ENCODE results near the gene SNX11. TPM values are rescaled to one million over a fixed set of nuclear protein-coding genes. Genes with fewer than 3 reads are reported as not detected.

SNX11 gene
- total and polyA plus RNA-seq, 2 of the 8 experiments (the other 6 are each of a cell fraction or from before 2014, with no cell fraction given) = 21.1 to 21.4 TPM

DNA sequence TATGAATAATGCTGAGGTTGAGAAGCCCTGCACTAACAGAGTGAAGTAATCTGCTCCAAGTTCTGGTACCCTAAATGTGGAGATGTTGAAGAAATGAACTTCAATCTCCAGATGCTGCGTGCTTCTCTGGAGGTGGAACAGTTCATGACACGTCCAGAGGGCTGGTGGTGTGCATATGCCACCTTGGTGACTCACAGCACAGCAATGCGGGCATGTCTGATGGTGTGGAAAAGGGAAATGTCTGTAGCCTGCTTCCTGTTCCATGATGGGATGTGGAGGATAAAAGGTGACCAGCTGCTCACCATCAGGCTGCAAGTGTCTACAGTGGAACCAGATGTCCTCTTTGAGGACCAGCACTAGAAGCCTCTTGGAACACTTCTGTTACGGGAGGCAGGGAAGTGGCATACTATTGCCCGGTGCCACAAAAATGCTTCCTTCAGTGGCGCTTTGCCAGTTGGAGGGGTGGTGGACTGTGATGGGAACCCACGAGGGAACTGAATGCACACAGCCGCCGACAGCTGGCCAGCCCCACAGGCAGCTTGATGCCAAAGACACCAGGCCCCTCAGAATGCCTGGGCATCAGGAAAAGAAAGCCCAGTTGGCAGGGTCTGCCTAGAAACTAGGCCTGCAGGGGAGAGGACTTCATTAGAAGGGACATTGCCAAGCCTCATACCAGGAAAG is 19.9 kb downstream of the SNX11 start:
- Histone ChIP-seq H3K23ac (ENCODE audit: insufficient read length) (no peak overlapping the region), H3K4ac (replicated peaks; ENCODE audit: insufficient read length, low read depth, low read length) (no peak overlapping the region), H2BK5ac (ENCODE audit: low read depth, low read length) (no peak overlapping the region), H2AK5ac (ENCODE audit: low read depth, low read length) (no peak overlapping the region), H3K4me2 (ENCODE audit: insufficient read depth in 1 of 2, low read depth in 2 of 2, low read length in 2 of 2) (no peak overlapping the region), H2BK120ac (replicated peaks; ENCODE audit: low read depth, low read length) (no peak overlapping the region), H3K4me1 (replicated peaks in 1 of 4; ENCODE audit: control insufficient read depth in 3 of 4, insufficient read depth in 4 of 4, low read length in 3 of 4) (no peaks in the 10 kb centered on the region), H2BK20ac (ENCODE audit: low read length) (no peak overlapping the region), H3K36me3 (ENCODE audit: control insufficient read depth in 2 of 4, insufficient read depth in 4 of 4, low read length in 3 of 4) (peaks cover 0 to under 1% (median under 1%) of the 10 kb centered on the region in 4 experiments; a peak in 2 of 8 replicates), H4K91ac (replicated peaks; ENCODE audit: insufficient read length, low read length) (no peak overlapping the region), H3K9ac (replicated peaks in 1 of 4; ENCODE audit: extremely low read depth in 1 of 4, low read depth in 3 of 4, low read length in 3 of 4) (no peak overlapping the region), H3K27ac (ENCODE audit: low read depth, low read length) (no peak overlapping the region), H3K9me3 (ENCODE audit: insufficient read depth in 2 of 2, low read depth in 1 of 2, low read length in 1 of 2) (no peaks in the 10 kb centered on the region), H4K8ac (ENCODE audit: extremely low read depth, insufficient read depth, low read length) (no peak overlapping the region), H3K56ac (replicated peaks; ENCODE audit: insufficient read length, low read depth, low read length) (no peak overlapping the region), H3K23me2 (ENCODE audit: low read depth, low read length) (no peaks in the 10 kb centered on the region), H2AFZ (ENCODE audit: low read length) (no peak overlapping the region), H3K4me3 (ENCODE audit: extremely low read depth in 1 of 4, insufficient read depth in 2 of 4, low read depth in 3 of 4, low read length in 4 of 4) (no peak overlapping the region), H3K79me1 (ENCODE audit: low read depth, low read length) (no peaks in the 10 kb centered on the region), H3K14ac (ENCODE audit: insufficient read length) (no peak overlapping the region), H4K5ac (ENCODE audit: insufficient read length, low read depth, low read length) (no peak overlapping the region), H2BK15ac (ENCODE audit: low read length) (no peak overlapping the region), H3K18ac (ENCODE audit: extremely low read depth, low read length) (no peak overlapping the region), H2BK12ac (ENCODE audit: low read depth, low read length) (no peak overlapping the region), H3K79me2 (ENCODE audit: control insufficient read depth in 1 of 2, insufficient read depth in 2 of 2, low read length in 2 of 2) (no peaks in the 10 kb centered on the region), H4K20me1 (replicated peaks in 1 of 2; ENCODE audit: control insufficient read depth in 1 of 2, insufficient read depth in 2 of 2, low read length in 2 of 2) (no peaks in the 10 kb centered on the region), H3K27me3 (replicated peaks in 1 of 4; ENCODE audit: control insufficient read depth in 3 of 4, extremely low read depth in 1 of 4, insufficient read depth in 3 of 4, low read length in 3 of 4) (no peaks in the 10 kb centered on the region)
- POLR2A ChIA-PET (ENCODE audit: partially characterized antibody) = interaction anchor here (0.6 to 2.2 kb wide), 2 partner anchors 67 to 73 kb away, joined by 3 to 9 read pairs; no protein-coding TSS in a partner anchor
- DNase-seq (ENCODE audit: low read depth in 1 of 2, low spot score in 2 of 2) (no peak), FAIRE-seq (no peak)
- CTCF ChIA-PET (ENCODE audit: partially characterized antibody) = interaction anchor here (6.5 kb wide), 1 partner anchor 47 kb away, joined by 53 read pairs; no protein-coding TSS in a partner anchor
- WGBS, 2 experiments (ENCODE audit: extremely low coverage in 1 of 2, insufficient coverage in 1 of 2, insufficient read length in 1 of 2, insufficient replicate concordance in 2 of 2, low coverage in 1 of 2, low lambda C conversion rate in 2 of 2, missing lambda C conversion rate in 1 of 2) = 95% methylated on average over 9 of the region's 9 CpGs; no CpG with 5 or more reads in 1 of the 2 experiments
- TF ChIP-seq, protein P1, sequence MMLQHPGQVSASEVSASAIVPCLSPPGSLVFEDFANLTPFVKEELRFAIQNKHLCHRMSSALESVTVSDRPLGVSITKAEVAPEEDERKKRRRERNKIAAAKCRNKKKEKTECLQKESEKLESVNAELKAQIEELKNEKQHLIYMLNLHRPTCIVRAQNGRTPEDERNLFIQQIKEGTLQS (IDR thresholded peaks at IDR 0.05; ENCODE audit: insufficient read depth, low read depth, low read length) = no peak
- TF ChIP-seq SUZ12 (IDR thresholded peaks at IDR 0.05; ENCODE audit: low read length) (no peak), NRF1 (IDR thresholded peaks at IDR 0.05; ENCODE audit: low read depth, low read length) (no peak), RFX5 (IDR thresholded peaks at IDR 0.05; ENCODE audit: borderline replicate concordance, low read depth, low read length) (no peak), CBX8 (IDR thresholded peaks at IDR 0.05; ENCODE audit: borderline replicate concordance, low read depth, low read length) (no peak), CBX5 (IDR thresholded peaks at IDR 0.05; ENCODE audit: low read depth, low read length) (no peak), EP300 (IDR thresholded peaks at IDR 0.05; ENCODE audit: borderline replicate concordance in 1 of 2, low read depth in 2 of 2, low read length in 2 of 2) (no peak), CEBPB (IDR thresholded peaks at IDR 0.05; ENCODE audit: low read depth, low read length) (no peak), EGR1 (IDR thresholded peaks at IDR 0.05; ENCODE audit: borderline replicate concordance, low read depth, low read length) (no peak), SRF (IDR thresholded peaks at IDR 0.05; ENCODE audit: low read depth, low read length) (no peak)
